ENCODE measurements around the gene GRAMD4.

DNA sequence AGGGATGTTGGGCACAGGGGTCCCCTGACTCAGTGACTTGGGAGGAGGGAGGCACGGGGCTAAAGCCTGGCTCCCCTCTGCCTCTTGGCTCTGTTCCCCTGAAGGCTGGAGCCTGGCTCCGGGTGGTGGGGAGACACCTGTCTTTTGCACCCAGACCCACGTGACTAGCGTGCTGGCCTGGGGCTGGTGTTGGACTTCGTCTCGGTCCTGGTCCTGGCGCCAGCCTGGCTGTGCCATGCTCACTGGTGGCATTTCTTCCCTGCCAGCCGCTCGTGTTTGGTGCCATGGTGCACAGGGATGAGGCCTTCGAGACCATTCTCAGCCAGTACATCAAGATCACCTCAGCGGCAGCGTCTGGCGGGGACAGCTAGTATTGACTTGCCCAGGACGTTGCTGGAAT lies 56.7 kb downstream of the GRAMD4 start:
- TF ChIP-seq POLR2AphosphoS5 (IDR thresholded peaks at IDR 0.05), result no peak
- TF ChIP-seq, protein P1, sequence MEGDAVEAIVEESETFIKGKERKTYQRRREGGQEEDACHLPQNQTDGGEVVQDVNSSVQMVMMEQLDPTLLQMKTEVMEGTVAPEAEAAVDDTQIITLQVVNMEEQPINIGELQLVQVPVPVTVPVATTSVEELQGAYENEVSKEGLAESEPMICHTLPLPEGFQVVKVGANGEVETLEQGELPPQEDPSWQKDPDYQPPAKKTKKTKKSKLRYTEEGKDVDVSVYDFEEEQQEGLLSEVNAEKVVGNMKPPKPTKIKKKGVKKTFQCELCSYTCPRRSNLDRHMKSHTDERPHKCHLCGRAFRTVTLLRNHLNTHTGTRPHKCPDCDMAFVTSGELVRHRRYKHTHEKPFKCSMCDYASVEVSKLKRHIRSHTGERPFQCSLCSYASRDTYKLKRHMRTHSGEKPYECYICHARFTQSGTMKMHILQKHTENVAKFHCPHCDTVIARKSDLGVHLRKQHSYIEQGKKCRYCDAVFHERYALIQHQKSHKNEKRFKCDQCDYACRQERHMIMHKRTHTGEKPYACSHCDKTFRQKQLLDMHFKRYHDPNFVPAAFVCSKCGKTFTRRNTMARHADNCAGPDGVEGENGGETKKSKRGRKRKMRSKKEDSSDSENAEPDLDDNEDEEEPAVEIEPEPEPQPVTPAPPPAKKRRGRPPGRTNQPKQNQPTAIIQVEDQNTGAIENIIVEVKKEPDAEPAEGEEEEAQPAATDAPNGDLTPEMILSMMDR (IDR thresholded peaks at IDR 0.05), result no peak

Data from breast epithelium (tissue), 3 donors.